Activated T-cell treated with anti-CD3 and anti-CD28 coated beads for 1 hour (primary cell): ENCODE results near the gene ANKRD55.
"Not testable (repeated sequence)": the region's sequence is repeated elsewhere in the genome, so short reads cannot be mapped to it uniquely, and the experiment has no call there.

Source experiments
- DNase-seq: peaks from one replicate; pipeline ENCODE4 v3.0.0-alpha.2; 2020; ENCODE audit warnings: low read depth

Gene ANKRD55

DNA sequence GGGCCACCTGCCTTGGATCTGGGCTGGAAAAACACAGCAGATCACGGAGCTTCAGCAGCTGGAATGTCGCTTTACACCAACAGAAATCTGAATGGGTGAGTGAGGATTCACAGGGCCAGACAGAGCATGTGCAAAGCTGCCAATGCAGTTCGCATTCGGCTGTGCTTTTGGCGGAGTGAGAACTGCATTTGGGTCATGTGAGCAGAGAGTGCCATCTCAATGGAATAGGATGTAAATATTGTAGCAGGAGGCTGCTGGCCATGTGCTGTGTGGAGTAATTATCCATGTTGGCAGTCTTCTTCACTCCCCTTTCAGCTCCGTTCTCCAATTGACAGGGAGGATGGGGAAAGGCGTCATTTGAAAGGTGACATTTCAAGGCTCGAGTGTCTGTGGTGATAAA lies at the start of gene ANKRD55:
Gene ANKRD55 (minus strand): TSS at position 101 of the 400 bp plus-strand sequence. CDS start 417 bp downstream, outside the sequence.
- no peak for DNase-seq

GRCh38 chr5:56282216-56282615 lies 49.1 kb upstream of the ANKRD55 start:
- no peak for DNase-seq

DNA sequence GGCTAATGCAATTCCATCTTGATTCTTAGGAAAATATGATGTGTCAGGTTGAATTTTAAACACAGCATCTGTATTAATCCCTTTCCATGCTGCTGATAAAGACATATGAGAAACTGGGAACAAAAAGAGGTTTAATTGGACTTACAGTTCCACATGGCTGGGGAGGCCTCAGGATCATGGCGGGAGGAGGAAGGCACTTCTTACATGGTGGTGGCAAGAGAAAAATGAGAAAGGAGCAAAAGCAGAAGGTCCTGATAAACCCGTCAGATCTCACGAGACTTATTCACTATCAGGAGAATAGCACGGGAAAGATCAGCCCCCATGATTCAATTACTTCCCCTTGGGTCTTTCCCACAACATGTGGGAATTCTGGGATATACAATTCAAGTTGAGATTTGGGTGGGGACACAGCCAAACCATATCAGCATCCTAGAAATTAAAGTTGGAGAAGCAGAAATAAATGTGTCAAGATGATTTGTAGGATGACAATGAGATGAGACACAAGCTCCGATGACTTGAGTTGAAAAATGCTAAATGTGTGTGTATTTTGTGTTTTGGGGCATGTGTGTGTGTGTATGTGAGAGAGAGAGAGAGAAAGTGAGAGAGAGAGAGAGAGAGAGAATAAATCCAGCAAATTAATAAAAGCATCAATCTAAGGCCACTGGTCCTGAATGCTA lies 48.5 kb upstream of the ANKRD55 start:
- DNase-seq = no peak

GRCh38 chr5:56279979-56280378 lies 46.8 kb upstream of the ANKRD55 start:
- DNase-seq = no peak

DNA sequence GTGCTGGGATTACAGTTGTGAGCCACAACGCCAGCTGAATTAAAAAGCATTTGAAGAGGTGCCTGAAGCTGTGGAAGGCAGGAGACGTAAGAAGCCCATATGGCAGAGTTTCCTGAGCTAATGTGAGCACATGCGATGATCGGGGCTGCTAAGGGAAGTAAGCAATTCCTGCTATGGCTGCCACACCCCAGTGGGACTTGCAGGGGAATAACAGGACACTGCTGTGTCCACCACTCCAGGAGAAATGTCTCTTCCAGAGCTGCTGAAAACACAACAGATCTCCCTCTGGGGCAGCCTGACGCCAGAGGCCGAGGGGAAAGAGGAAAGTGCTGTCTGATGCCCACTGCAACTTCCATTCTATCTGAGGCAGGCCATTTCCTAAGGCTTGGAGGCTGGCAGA lies 46.2 kb upstream of the ANKRD55 start:
- DNase-seq = no peak

DNA sequence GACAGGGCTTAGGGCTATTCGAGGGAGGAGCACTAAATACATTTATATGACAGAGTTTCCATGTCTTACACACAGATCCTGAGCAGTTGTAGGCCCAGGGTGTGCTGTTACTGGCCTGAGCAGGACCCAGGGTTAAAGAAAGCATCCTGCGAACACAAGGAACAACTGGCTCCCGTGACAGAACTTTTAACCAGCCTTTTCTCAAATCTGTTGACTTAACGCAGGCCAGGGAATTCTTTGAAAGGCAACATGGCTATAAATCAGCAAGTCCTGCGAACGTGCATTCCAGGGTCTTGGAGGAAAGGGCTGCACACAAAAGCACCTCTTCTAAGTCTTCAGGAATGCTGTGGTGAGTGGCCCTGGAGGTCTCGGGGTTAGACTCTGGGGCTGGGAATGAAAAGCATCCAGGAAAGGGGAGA lies 45.2 kb upstream of the ANKRD55 start:
- no peak for DNase-seq

DNA sequence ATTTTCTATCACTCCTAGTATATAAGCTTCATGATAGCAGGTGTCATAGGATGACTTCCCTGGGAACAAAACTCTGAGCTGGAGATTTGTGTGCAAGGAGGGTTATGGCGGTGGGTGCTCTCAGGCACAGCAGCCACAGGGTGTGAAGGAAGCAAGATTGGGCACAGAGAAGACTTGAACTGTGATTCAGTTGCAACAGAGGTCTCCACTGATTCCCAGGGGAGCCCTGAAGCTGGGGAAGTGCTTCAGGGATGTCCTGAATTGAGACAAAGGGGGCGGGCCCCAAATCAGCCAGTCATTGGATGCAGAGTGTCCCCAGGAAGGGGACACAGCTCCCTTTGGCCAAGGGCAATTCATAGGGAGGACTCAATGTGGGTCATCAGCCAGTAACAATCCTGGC lies 44.4 kb upstream of the ANKRD55 start:
- no peak for DNase-seq

DNA sequence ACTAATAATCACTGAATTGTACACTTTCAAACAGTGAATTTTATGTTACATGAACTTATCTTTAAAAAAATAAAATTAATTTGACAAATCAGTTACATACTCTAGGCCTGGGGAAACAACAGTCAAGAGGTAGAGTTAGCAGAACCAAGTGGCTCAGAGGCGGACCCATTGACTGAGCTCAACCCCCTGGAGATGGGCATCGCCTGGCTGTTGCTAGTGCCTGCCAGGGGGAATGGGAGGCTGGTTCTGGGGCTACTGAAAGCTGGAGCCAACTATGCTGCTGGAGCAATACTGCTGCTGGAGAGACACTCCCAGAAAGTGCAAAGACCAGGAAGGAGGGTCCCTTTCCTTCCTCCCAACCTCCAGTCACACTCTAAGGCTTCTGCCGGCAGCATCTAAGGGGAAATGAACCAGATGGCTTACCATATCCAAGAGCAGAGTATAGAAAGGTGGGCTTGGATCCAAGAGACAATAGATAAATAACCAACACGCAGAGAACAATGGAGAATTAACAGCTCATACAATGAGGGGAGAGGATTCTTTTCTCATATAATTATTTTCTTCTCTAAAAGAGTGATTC lies 40.3 kb upstream of the ANKRD55 start:
- DNase-seq = no peak

DNA sequence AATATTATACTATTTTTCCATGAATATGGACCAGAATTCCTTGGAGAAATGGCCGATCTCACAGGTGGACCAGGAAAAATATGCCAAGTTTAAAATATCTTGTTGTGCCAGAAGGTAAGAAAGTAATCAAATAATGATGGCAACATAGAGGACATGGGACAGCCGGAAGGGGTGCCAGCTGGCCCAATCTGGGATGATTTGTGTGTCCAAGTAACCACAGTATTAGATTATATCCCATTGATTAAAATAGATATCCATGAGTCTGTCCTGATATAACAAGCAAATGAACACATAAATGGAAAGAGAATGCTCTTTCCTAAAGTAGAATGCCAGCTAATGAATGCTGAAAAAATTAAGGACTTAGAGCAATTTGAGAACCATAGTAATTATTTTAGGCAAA lies 39.6 kb upstream of the ANKRD55 start:
- DNase-seq = no peak

- peak; percentile 65 for DNase-seq
These were observed 37.6 kb upstream of the ANKRD55 start for GRCh38 chr5:56270568-56271392.

DNA sequence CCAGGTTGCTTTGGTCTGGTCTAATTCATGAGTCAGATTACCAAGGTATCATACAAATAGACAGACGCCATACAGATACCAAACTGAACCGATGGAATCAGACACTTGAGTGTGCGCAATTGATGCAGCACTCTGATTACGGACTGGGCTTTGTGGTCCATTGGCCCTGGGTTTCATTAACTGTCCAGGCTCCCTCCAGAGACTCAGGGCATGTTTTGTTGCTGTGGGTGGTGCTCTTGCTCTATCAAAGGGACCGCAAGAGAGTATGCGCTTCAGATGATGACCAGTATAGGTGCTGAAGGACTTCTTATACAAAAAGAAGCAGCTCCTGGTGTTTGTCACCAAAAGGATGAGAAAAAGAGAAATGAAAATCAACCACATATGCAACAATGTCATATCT lies 36.9 kb upstream of the ANKRD55 start:
- DNase-seq = no peak

DNA sequence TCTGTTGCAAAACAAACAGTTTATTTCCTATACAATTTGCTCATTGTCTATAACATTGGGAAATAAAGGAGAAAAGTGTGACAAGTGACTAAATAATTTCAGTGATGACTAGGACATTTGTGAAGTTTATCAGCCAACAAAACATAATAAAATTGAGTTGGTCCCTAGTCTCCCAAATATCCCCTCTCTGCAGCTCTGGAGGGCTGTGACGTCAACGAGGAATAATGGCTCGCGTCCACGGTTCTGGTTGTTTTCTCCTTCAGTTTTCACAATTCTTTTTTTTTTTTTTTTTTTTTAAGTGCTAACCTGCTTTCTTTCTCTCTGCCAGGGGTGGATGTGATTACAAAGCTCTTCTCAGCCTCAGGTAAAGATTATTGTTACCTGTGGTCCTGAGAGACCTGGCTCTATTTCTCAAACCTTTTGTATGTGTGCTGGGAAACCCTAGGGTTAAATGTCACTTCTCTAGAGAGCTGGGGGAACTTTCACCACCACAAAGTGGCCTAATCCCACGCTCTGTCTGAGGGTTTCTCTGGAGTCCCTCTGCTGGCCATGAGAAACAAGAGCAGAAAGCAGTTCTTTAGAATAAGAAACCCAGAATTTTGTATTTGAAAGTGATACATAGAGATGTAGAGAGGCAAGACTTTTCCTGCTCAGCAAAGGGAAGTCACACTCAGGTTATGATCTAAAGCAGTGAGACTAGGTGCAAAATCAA lies 36.2 kb upstream of the ANKRD55 start:
- no peak for DNase-seq

DNA sequence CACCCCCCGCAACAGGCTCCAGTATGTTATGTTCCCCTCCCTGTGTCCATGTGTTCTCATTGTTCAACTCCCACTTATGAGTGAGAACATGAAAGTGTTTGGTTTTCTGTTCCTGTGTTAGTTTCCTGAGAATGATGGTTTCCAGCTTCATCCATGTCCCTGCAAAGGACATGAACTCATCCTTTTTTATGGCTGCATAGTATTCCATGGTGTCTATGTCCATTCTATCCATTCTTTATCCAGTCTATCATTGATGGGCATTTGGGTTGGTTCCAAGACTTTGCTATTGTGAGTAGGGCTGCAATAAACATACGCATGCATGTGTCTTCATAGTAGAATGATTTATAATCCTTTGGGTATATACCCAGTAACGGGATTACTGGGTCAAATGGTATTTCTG lies 35.6 kb upstream of the ANKRD55 start:
- not testable (repeated sequence) for DNase-seq

- no peak for DNase-seq
These were observed 34.7 kb upstream of the ANKRD55 start for GRCh38 chr5:56267856-56268255.

- DNase-seq = no peak
These were observed 31.4 kb upstream of the ANKRD55 start for GRCh38 chr5:56264417-56265025.

DNA sequence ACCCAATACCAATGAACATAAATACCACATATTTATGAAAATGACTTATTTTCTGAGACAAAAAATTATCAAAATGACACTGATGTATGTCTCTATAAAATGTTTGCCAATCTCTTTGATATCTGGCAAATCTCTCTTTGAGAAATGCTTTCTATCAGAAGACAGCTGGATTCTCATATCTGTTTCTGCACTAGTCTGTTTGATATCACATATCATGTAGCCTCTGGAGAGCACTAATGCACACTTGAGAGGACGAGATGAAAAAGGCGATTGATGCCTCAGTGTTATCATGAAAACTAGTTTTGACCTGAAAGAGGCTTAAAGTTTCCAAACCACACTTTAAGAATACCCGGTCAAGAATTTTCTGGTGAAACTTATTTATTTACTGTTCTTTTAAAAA lies 29.1 kb upstream of the ANKRD55 start:
- no peak for DNase-seq

DNA sequence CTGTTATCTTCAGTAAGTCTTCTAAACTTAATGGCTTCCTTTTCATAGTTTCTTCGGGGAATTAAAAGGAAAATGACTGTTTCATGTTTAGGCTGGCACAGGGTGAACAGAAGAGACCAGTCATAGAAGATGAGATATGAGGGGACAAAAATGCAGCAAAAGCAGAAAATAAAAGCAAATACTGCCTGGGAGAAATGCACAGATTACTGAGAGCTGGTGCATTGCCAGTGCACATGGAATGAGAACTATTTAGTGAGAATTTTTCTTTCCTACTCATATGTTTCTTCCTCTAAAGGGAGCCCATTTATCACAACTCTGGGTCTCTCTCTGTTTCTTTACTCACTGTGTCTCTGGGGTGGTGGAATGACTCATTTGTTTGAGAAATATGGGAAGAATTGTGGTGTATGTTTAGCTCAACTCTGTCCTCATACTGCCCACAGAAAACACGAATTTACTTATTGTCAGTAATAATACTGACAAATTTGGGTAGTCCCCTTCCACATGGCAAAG lies 25.9 kb upstream of the ANKRD55 start:
- no peak for DNase-seq

- DNase-seq = not testable (repeated sequence)
These were observed 24.8 kb upstream of the ANKRD55 start for GRCh38 chr5:56257763-56258529.

GRCh38 chr5:56257010-56257409 lies 23.9 kb upstream of the ANKRD55 start:
- no peak for DNase-seq

- no peak for DNase-seq
These were observed 22.4 kb upstream of the ANKRD55 start for GRCh38 chr5:56255502-56255901.

DNA sequence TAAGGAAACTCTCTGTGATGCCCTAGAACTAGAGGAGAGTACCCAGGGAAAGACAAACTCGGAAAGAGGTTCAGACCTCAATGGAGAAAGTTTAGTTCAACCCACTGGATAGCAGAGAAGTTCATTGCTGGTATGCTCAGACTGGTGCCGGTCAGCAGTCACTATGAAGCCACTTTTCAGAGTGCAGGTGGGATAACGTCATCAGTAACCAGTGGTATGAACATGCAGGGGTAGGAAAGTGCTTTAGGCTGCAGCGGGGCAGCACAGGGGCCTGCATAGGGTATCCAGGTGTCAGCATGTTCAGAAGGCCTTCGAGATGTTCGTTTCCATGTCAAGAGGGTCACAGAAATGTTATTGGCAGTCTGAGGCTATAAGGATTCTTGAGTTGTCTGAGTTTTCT lies 20.8 kb upstream of the ANKRD55 start:
- no peak for DNase-seq
